Bone marrow (tissue), 2 donors: Measurements from ENCODE around the gene REV1.

ENCODE experiments used
- DNase-seq, 2 donors: peaks; one replicate each; lab custom pipeline; 2025; lab: John Stamatoyannopoulos, UW

Gene REV1

GRCh38 chr2:99448556-99448955 is 41.3 kb downstream of the REV1 start:
- DNase-seq = no peak

- DNase-seq = no peak
Measured at GRCh38 chr2:99445065-99445464, 44.8 kb downstream of the REV1 start.

DNA sequence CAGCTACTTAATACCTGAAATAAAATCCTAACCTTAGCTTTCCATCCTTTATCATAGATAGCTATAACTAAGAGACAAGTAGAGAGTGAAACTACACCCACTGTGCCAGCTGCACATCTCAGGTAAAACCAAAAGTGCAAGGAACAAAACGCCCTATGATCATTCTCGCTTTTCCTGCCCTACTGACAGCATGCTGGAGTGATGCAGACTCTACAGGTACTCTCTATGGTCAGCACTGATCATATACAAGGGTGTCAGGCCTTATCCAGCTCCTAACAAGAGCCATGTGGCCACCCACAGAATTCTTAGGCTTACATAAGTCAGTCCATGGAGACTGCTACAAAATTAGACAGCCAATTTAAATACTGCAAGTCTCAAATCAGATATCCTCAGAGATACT is 45.6 kb downstream of the REV1 start:
- no peak for DNase-seq

GRCh38 chr2:99442837-99443236 is 47.0 kb downstream of the REV1 start:
- DNase-seq = no peak

- no peak for DNase-seq
Measured at GRCh38 chr2:99439971-99440505, 49.8 kb downstream of the REV1 start.

- no peak for DNase-seq
Measured at GRCh38 chr2:99436874-99437273, 52.9 kb downstream of the REV1 start.

- DNase-seq = no peak
Measured at GRCh38 chr2:99433340-99433739, 56.5 kb downstream of the REV1 start.

DNA sequence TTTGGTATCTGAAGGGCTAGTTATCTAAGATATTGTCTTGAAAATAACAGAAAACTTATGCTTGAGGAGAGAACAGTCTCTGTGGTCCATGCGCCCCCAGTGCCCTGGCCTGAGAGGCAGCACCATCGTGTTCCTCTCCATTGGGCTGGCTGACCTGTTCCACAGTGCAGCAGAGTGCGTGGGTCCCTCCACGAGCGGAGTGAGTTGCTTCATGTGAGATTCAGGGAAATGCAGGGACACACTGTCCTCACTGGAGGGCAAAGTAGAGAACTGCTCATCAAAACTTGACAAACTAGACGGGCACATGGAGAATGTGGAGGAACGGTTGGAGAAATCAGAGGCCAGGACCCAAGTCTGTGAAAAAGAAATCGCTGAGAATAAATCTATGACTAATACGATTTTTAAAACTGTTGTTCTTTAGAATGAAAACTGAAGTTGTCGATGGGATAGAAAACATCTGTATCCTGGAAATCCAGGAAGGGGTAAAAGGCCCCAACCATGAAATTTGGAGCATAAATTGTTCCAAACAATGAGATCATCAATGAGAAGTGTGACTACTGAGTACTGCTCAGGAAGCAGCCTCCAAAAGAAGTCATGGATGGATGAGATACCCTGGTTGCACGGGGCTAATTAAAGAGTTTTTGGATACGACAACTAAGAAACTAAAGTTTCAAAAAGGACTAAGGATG is 58.1 kb downstream of the REV1 start:
- no peak for DNase-seq

DNA sequence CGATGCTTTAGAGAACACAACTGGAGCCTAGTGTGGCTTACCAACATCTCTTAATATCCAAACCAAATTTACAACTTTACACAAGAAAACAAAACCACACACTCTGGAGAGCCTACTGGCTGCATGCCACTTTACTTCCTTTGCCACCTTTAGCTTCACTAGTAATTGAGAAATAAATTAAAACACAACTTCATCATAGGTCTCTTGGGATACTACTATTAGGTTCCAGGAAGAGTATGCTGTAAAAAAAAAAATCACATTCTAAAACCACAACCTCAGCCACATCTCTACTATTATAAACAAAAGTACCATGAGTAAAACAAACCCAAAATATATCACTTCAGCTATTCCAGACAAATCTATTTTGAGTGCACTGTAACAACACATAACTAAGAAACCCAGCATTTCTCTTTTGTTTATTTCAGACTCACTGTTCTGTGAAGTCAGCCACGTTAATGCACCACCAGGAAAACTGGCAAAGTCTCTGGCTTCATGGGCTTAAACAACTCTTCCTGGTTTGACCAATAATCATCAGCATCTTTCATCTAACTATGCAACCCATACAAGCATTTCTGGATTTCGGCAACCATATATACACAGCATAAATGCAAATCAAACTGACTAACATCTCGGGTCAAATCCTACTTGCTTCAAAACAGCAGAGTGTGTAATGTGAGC is 59.1 kb downstream of the REV1 start:
- no peak for DNase-seq

GRCh38 chr2:99425022-99425421 is 64.8 kb downstream of the REV1 start:
- no peak for DNase-seq

GRCh38 chr2:99424371-99424770 is 65.4 kb downstream of the REV1 start:
- DNase-seq = no peak

- DNase-seq = no peak
Measured at GRCh38 chr2:99422599-99422998, 67.2 kb downstream of the REV1 start.

- no peak for DNase-seq
Measured at GRCh38 chr2:99421469-99421868, 68.3 kb downstream of the REV1 start.

DNA sequence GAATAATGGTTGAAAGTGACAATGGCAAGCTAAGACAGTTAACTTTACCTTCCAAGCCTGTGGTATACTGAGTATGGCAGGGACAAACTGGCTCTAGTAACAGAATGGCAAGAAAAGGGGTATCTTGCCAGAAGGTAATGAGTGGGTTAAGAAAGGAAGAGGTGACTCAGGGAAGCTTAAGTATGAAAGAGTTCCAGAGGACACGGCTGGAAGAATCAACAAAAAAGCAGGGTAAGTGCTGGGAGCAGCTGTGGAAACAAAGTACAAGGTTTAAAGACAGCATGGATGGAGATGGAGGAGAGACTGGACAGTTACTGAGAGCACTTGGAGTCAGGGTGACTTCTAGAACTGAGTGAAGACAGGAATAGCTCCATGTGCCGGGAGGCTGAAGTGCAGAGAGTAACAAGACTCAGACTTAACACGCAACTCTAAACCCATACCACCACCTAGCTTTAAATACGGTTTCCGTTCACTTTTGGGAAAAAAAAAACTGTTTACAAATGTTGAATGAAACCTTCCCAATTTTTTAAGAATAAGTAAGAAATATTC is 69.0 kb downstream of the REV1 start:
- no peak for DNase-seq

DNA sequence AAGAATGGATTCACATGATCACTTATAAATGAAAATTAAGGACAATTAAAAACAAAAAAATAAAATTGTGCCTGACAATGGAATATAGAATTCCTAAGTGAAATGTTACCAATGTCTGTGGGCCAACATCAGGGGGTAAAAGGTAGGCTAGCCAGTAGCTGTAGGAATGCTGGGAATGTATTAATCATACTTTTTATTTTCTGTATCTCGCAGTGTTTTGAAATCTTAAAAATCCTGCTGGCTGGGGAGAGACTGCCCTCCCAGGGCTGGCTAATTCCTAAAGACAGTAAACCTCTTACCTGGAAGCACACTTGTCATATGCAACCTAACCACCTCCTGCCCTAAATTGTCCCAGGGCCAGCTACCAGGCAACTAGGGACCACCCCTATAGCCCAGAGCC is 69.8 kb downstream of the REV1 start:
- no peak for DNase-seq

DNA sequence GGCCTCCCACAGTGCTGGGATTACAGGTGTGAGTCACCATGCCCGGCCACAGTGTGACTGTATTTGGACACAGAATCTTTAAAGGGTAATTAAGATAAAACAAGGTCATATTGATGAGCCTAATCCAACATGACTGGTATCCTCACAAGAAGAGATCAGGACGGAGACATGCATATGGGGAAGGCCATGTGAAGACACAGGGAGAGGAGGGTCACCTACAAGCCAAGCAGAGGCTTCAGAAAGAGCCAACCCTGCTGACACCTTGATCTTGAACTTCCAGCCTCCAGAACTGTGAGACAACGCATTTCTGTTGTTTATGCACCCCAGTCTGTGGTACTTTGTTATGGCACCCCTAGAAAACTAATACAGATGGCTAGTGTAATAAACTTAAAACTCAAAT is 72.4 kb downstream of the REV1 start:
- no peak for DNase-seq

GRCh38 chr2:99414566-99414965 is 75.3 kb downstream of the REV1 start:
- DNase-seq = no peak

DNA sequence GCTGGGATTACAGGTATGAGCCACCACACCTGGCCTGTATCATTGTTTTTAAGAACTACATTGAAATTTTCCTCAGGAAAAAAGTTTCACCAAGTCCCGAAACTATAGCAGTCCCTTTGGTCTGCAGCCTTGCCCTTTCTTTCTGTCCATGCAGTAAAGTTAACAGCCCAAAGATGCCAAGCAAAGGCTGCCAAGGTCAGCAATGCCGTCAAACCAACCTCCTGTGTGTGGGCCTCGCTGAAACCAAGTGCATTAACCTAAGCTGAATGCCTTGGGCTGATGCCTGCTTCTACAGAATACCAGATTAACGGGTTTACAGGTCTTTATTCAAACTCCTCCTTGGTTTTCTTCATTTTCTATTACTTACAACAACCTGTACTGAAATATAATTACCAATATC is 79.5 kb downstream of the REV1 start:
- no peak for DNase-seq

DNA sequence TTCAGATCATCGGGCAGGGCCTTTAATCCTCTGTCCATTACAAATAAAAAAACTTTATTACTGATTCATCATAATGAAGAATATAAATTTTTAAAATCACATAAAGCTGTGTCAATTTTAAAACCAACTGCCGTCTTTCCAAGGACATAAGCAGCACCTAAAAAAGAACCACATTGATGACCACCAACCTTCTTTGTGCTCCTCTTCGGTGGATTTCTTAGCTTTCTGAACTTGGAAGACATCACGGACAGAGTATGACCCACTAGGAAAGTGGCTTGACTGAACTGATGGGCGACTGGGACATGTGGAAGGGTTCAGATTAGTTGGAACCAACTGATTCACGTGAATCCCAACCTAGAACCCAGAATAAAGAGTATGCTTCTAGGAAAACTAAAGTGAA is 83.7 kb downstream of the REV1 start:
- DNase-seq = no peak

- no peak for DNase-seq
Measured at GRCh38 chr2:99404797-99405669, 84.8 kb downstream of the REV1 start.

DNA sequence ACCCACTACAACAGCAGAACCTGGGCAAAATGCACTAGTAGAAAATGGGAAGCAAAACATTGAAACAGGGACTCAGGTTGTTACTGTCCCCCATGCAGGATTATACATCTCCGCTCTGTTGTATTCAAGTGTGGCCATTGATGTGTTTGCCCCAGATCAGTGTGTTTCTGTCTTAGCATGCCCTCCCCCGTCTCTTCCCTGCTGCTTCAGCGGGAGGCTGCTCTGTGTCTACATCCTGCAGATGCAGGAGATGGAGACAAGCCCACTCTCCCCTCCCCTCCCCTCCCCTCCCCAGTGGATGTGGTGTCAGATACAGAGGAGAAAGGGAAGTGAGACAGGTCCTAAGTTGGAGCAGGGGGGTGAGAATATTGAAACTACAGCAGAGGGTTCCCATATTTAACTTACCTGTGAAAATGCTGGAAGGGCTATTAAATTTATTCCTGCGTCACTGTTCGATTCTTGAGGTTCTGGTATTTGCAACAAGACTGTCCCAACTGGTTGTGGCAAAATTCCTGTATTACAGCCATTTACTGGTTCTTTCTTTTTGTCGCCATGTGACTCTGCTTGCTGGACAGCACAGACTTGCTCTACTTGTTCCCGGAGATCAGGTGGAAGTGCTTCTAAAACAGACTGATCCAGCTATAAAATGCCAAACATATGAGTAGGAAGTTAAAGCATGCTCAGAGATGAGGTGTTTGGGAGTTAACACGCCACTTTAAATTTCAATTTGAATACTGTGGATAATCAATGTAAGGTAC is 85.6 kb downstream of the REV1 start:
- no peak for DNase-seq

GRCh38 chr2:99403524-99403923 is 86.3 kb downstream of the REV1 start:
- DNase-seq = no peak
